ENCODE results near the gene CNGA3. TPM values are rescaled to one million over a fixed set of nuclear protein-coding genes. Genes with fewer than 3 reads are reported as not detected.

Gene CNGA3
- total and polyA plus RNA-seq, 7 experiments from 2014 or later = not detected

Other genes starting within 250 kb of the CNGA3 start
- gene INPP4A, start 98.4 kb downstream of the CNGA3 start, total RNA-seq = 100 to 1,000 TPM; 126 to 165 (median 157) TPM
- gene INPP4A, start 98.4 kb downstream of the CNGA3 start, polyA plus RNA-seq = 10 to 100 TPM; 51.4 to 75.4 TPM

Data from naive thymus-derived CD4-positive, alpha-beta T cell (primary cell).